KMS-11 (cell line): ENCODE measurements around the gene NDUFAF5.

Experiments used
- H2AFZ ChIP-seq: fragments of 200-600 bp; sonication (generic); 2 replicates; pipeline ENCODE4 v1.6.1; 2016; ENCODE audit warnings: antibody characterized with exemption, mixed run types, low read depth
- H3K27ac ChIP-seq: fragments of 200-600 bp; sonication (generic); 2 replicates; pipeline ENCODE4 v1.6.1; 2016; ENCODE audit warnings: mild to moderate bottlenecking, mixed run types
- H3K27me3 ChIP-seq: fragments of 200-600 bp; sonication (generic); 2 replicates; pipeline ENCODE4 v1.6.1; 2017; ENCODE audit warnings: mild to moderate bottlenecking, low read depth, mixed run types, moderate library complexity; ENCODE audit not compliant: insufficient read depth
- H3K36me3 ChIP-seq: fragments of 200-600 bp; sonication (generic); 2 replicates; pipeline ENCODE4 v1.6.1; 2017; ENCODE audit warnings: mild to moderate bottlenecking, mixed run types; ENCODE audit not compliant: insufficient read depth
- H3K4me1 ChIP-seq: fragments of 200-600 bp; sonication (generic); 2 replicates; pipeline ENCODE4 v1.6.1; 2016; ENCODE audit warnings: mild to moderate bottlenecking, low read depth, mixed run types; ENCODE audit not compliant: poor library complexity, severe bottlenecking
- H3K4me2 ChIP-seq: fragments of 200-600 bp; sonication (generic); 2 replicates; pipeline ENCODE4 v1.7.0; 2016; ENCODE audit warnings: mild to moderate bottlenecking, mixed run types
- H3K4me3 ChIP-seq: fragments of 200-600 bp; sonication (generic); IDR thresholded peaks from 2 replicates; pipeline ENCODE4 v1.6.1; 2017; ENCODE audit warnings: low read depth, low read length, mixed read lengths; ENCODE audit not compliant: insufficient read depth
- H3K79me2 ChIP-seq: fragments of 200-600 bp; sonication (generic); 2 replicates; pipeline ENCODE4 v1.6.1; 2016; ENCODE audit warnings: low read depth, mixed run types; ENCODE audit not compliant: insufficient read depth
- H3K9ac ChIP-seq: fragments of 200-600 bp; sonication (generic); 2 replicates; pipeline ENCODE4 v1.6.1; 2016; ENCODE audit warnings: mild to moderate bottlenecking, mixed run types
- H4K20me1 ChIP-seq: fragments of 200-600 bp; sonication (generic); 2 replicates; pipeline ENCODE4 v1.6.1; 2016; ENCODE audit warnings: mild to moderate bottlenecking, mixed run types; ENCODE audit not compliant: insufficient read depth
- TF ChIP-seq, protein P1 (sequence below): fragments of 200-600 bp; sonication (generic); conservative IDR thresholded peaks from 2 replicates; pipeline ENCODE4 v1.6.1; 2017; ENCODE audit warnings: low read depth, mild to moderate bottlenecking, antibody characterized with exemption, low read length, moderate library complexity, mixed read lengths

NDUFAF5 gene

DNA sequence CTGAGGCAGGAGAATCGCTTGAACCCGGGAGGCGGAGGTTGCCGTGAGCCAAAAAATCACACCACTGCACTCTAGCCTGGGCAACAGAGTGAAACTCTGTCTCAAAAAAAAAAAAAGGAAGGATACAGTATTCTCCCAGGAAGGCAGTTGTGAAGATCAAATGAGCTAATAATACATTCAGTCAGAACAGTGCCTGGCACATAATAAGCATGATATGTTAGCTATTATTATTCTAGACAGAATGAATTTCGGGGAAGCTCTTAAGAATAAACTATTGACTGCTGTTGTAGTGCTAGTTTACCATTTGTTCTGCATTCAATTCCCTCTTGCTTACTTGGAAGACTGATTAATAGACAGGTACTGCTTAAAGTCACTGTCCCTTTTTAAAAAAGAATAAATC is 40.6 kb downstream of the NDUFAF5 start:
- Histone ChIP-seq H2AFZ (no peak overlapping the region), H3K4me3 (no peak overlapping the region), H3K36me3 (no peaks in the 10 kb centered on the region), H3K9ac (no peak overlapping the region), H4K20me1 (no peaks in the 10 kb centered on the region), H3K4me2 (no peak overlapping the region), H3K4me1 (no peaks in the 10 kb centered on the region), H3K27ac (no peak overlapping the region), H3K79me2 (no peaks in the 10 kb centered on the region), H3K27me3 (no peaks in the 10 kb centered on the region)
- TF ChIP-seq, protein P1, sequence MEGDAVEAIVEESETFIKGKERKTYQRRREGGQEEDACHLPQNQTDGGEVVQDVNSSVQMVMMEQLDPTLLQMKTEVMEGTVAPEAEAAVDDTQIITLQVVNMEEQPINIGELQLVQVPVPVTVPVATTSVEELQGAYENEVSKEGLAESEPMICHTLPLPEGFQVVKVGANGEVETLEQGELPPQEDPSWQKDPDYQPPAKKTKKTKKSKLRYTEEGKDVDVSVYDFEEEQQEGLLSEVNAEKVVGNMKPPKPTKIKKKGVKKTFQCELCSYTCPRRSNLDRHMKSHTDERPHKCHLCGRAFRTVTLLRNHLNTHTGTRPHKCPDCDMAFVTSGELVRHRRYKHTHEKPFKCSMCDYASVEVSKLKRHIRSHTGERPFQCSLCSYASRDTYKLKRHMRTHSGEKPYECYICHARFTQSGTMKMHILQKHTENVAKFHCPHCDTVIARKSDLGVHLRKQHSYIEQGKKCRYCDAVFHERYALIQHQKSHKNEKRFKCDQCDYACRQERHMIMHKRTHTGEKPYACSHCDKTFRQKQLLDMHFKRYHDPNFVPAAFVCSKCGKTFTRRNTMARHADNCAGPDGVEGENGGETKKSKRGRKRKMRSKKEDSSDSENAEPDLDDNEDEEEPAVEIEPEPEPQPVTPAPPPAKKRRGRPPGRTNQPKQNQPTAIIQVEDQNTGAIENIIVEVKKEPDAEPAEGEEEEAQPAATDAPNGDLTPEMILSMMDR = no peak

DNA sequence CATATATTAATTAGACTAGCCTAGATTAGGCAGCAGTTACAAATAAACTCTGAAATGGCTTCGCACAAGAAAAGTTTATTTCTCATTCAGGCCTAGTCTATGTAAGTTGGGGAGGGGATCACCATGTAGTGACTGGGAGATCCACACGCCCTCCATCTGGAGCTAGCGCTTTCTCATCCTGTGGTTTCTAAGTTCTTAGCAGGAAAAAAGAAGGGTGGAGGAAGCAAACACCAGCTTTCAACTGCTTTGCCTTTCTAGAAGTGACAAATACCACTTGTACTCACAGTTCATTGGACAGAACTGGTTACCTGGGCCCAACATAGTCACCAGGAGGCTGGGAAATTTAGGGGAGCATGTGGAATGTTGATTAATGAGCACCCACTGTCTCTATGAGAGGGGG is 46.6 kb downstream of the NDUFAF5 start:
- Histone ChIP-seq H3K79me2 (no peaks in the 10 kb centered on the region), H4K20me1 (no peaks in the 10 kb centered on the region), H3K36me3 (no peaks in the 10 kb centered on the region), H3K9ac (no peak overlapping the region), H3K4me1 (no peaks in the 10 kb centered on the region), H3K4me2 (no peak overlapping the region), H2AFZ (no peak overlapping the region), H3K4me3 (no peak overlapping the region), H3K27me3 (no peaks in the 10 kb centered on the region), H3K27ac (no peak overlapping the region)
- TF ChIP-seq, protein P1 = no peak

GRCh38 chr20:13838664-13839063 is 53.8 kb downstream of the NDUFAF5 start:
- H3K4me1 ChIP-seq = no peaks in the 10 kb centered on the region
- no peak overlapping the region for H3K27ac ChIP-seq
- H3K4me3 ChIP-seq = no peak overlapping the region
- H2AFZ ChIP-seq = no peak overlapping the region
- no peaks in the 10 kb centered on the region for H3K79me2 ChIP-seq
- H3K36me3 ChIP-seq = no peaks in the 10 kb centered on the region
- TF ChIP-seq, protein P1 = no peak
- no peak overlapping the region for H3K4me2 ChIP-seq
- H3K9ac ChIP-seq = no peak overlapping the region
- no peaks in the 10 kb centered on the region for H4K20me1 ChIP-seq
- no peaks in the 10 kb centered on the region for H3K27me3 ChIP-seq

DNA sequence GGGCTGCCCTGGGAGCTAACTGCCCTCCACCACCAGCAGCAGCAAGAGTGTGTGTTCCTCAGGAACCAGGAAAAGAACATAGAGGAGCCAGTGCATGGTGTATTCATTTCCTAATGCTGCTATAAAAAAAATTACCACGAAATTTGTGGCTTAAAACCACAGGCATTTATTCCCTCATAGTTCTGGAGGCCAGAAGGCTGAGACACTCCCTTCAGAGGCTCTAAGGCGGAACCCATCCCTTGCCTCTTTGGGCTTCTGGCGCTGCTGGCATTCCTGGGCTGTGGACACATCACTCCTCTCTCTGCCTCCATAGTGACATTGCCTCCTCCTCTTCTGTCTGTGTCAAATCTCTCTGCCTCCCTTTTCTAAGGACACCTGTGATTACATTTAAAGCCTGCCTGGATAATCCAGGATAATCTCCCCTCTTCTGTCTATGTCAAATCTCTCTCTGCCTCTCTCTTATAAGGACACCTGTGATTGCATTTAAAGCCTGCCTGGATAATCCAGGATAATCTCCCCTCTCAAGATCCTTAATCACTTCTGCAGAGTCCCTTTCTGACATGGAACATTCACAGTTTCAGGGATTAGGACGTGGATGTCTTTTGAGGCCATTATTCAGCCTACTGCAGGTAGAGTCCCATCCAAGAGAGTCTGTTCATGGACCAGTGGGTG is 54.7 kb downstream of the NDUFAF5 start:
- H3K27me3 ChIP-seq = no peaks in the 10 kb centered on the region
- H3K27ac ChIP-seq = no peak overlapping the region
- TF ChIP-seq, protein P1 = no peak
- H4K20me1 ChIP-seq = no peaks in the 10 kb centered on the region
- H3K79me2 ChIP-seq = no peaks in the 10 kb centered on the region
- no peak overlapping the region for H3K9ac ChIP-seq
- H2AFZ ChIP-seq = no peak overlapping the region
- no peaks in the 10 kb centered on the region for H3K4me1 ChIP-seq
- H3K4me2 ChIP-seq = no peak overlapping the region
- no peak overlapping the region for H3K4me3 ChIP-seq
- H3K36me3 ChIP-seq = no peaks in the 10 kb centered on the region
